Measurements from ENCODE around the gene UBA3. TPM values are rescaled to one million over a fixed set of nuclear protein-coding genes. Genes with fewer than 3 reads are reported as not detected.

The UBA3 gene
- total RNA-seq, 3 donors from 2014 or later: 46.5 to 59.3 (median 51.8) TPM

GRCh38 chr3:69108811-69109210 lies 28.6 kb upstream of the UBA3 start:
- intact Hi-C loops (cut with DNase I, micrococcal nuclease): no loop called here

GRCh38 chr3:69107841-69108240 lies 27.7 kb upstream of the UBA3 start:
- no peak for DNase-seq
- ATAC-seq: no peak
- intact Hi-C loops (cut with DNase I, micrococcal nuclease): no loop called here
- Histone ChIP-seq H3K9me3 (no peaks in the 10 kb centered on the region), H3K4me3 (no peak overlapping the region), H3K36me3 (ENCODE audit: low read depth) (no peaks in the 10 kb centered on the region), H3K4me1 (ENCODE audit: low read depth) (no peaks in the 10 kb centered on the region)
- no peak for TF ChIP-seq CTCF (IDR thresholded peaks at IDR 0.05)

More at GRCh38 chr3:69108811-69109210, 28.6 kb upstream of the UBA3 start:
- TF ChIP-seq CTCF (IDR thresholded peaks at IDR 0.05): no peak
- H3K36me3 ChIP-seq (ENCODE audit: low read depth): no peaks in the 10 kb centered on the region
- no peak overlapping the region for H3K4me3 ChIP-seq
- ATAC-seq (no peak), DNase-seq (no peak)
- no peaks in the 10 kb centered on the region for H3K9me3 ChIP-seq
- H3K4me1 ChIP-seq (ENCODE audit: low read depth): no peaks in the 10 kb centered on the region

- no peaks in the 10 kb centered on the region for H3K4me1 ChIP-seq (ENCODE audit: low read depth)
- TF ChIP-seq CTCF (IDR thresholded peaks at IDR 0.05): no peak
- intact Hi-C loops (cut with DNase I, micrococcal nuclease): no loop called here
- no peak overlapping the region for H3K4me3 ChIP-seq
- H3K36me3 ChIP-seq (ENCODE audit: low read depth): no peaks in the 10 kb centered on the region
- H3K9me3 ChIP-seq: no peaks in the 10 kb centered on the region
- ATAC-seq (no peak), DNase-seq (no peak)
These were observed 25.2 kb upstream of the UBA3 start for GRCh38 chr3:69105320-69105719.

- intact Hi-C loops (cut with DNase I, micrococcal nuclease): no loop called here
- DNase-seq (no peak), ATAC-seq (no peak)
- no peak overlapping the region for H3K4me3 ChIP-seq
- H3K4me1 ChIP-seq (ENCODE audit: low read depth): no peaks in the 10 kb centered on the region
- no peaks in the 10 kb centered on the region for H3K36me3 ChIP-seq (ENCODE audit: low read depth)
- no peak for TF ChIP-seq CTCF (IDR thresholded peaks at IDR 0.05)
- H3K9me3 ChIP-seq: no peaks in the 10 kb centered on the region
These were observed 24.4 kb upstream of the UBA3 start for GRCh38 chr3:69104586-69104985.

- Histone ChIP-seq H3K9me3 (no peaks in the 10 kb centered on the region), H3K4me3 (no peak overlapping the region), H3K36me3 (ENCODE audit: low read depth) (no peaks in the 10 kb centered on the region), H3K4me1 (ENCODE audit: low read depth) (no peaks in the 10 kb centered on the region)
- no peak for ATAC-seq
- DNase-seq: no peak
- intact Hi-C loops (cut with DNase I, micrococcal nuclease): no loop called here
- TF ChIP-seq CTCF (IDR thresholded peaks at IDR 0.05): no peak
These were observed 23.0 kb upstream of the UBA3 start for GRCh38 chr3:69103123-69103522.

- Histone ChIP-seq H3K9me3 (no peaks in the 10 kb centered on the region), H3K4me1 (ENCODE audit: low read depth) (no peaks in the 10 kb centered on the region), H3K4me3 (no peak overlapping the region), H3K36me3 (ENCODE audit: low read depth) (no peaks in the 10 kb centered on the region)
- DNase-seq: no peak
- ATAC-seq: no peak
- no peak for TF ChIP-seq CTCF (IDR thresholded peaks at IDR 0.05)
- intact Hi-C loops (cut with DNase I, micrococcal nuclease): no loop called here
These were observed 22.2 kb upstream of the UBA3 start for GRCh38 chr3:69102384-69102783.

All from mucosa of descending colon (tissue), 3 donors.